HS-5 (cell line): ENCODE data around the gene ACACA.

Experiments used
- DNase-seq: peaks from one replicate; pipeline ENCODE4 v3.0.0-alpha.2; 2012; ENCODE audit warnings: low read depth

The ACACA gene

DNA sequence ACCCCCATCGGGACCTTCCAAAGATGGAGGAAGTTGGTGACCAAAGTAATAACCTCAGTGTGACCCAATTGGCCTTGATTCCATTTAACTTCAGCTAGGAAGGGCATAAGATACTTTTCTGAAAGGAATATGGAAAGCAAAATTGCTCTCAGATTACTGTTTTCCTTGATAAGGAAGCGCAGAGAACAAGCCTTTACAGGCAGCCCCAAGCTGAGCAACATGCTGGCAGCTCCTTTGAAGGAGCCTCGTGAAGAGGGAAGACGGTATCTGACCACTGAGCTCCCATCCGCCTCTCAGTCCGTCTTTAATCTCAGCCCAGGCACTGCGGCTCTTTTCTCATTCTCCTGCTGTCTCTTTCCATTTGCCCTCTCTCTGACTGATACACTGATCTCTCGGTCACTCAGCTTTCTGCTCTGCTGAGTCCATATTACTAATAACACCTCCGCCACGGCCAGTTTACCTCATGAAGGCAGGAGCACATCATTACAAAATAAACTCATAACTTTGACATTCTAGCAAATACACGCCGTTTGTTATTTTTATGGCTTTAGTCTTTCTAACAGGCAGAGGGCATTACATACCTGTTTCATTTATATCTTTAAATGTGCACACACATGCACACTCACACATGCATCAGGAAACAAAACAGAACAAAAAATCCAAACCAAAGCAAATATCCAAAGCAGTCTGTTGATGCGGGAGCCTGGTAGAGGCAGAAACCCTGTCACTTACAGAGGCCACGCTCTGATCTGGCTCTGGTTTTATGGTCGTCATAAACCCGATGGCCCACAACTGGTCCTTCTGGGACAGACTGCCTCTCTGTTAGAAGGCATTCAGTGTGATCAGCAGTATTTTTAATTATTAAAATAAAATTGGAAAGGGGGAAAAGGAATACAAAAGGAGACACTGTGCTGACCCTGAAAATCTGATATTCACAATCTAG, 274.7 kb downstream of the ACACA start:
- DNase-seq: no peak

DNA sequence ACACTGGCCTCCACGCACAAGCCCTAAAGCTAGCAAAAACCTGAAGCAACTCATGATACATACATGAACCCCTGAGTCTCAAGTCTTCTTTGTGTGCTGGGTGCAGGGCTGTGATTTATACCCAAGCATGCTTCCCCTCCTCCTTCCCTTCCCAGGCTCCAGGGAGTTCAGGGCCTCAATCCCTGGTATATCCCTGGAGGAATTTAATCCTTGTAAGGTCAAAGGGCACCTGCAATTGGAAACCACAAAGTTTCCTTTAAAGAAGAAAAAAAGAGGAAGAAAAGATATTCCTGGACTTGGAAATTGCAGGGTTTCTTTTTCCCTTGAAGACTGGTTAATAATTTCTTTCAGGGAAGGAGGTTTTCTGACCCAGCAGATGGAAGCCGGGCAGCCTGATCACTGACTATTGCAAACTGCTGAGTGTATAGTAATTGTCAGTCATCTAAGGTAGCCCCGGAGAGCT, 275.6 kb downstream of the ACACA start:
- DNase-seq: no peak

DNA sequence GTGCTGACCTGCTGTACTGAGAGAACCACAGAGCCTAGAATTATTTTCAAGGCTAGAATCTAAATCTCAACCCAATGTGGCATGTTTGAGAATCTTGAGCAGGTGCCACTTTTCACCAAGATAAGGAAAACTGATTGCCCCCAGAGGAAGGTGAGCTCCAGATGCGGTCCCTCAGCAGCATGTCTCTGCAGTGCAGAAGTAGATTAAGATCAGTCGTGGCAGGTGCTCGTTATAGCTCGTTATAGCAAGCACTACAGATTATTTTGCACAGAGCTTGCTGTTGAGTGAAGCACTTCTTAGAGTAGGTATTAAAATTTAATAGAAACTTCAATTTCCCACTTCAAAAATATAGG, 281.8 kb downstream of the ACACA start:
- DNase-seq: no peak

DNA sequence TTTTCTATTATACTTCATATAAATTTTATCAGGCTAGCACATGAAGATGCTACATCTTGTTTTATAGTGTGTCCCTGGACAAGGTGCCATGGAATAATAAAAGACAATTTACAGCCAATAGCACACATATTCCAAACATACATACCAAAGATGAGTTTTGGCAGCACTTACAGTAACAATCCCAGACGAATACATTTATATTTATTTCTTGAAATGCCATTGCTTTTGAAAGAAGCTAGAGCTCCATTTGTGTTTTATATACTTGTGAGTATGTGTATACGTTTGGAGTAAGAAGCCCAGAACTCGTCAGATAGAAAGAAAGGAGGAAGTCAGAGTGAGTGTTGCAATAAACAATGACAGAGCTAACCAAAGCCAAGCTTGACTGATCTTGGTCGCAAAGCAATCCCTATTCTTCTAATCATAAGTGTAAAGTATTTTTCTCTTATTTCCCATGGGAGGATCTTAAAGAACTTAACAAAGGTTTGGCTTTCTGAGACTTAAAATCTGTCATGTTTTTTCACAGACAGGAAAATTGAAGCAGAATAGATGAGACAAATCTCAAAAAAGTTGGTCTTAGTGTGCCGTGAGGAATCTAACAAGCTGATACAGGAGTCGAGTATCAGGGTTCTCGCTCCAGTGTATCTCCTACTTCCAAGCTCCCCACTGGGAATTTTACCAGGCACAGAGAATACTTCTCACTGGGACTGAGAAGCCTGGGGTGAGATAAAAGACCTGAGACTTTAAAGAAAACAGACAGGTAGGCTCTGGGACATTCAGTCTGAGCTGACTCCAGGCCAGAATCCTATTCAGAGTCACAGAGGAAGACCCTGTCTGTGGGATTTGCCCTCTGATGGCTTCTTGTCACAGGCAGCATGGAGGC, 282.5 kb downstream of the ACACA start:
- DNase-seq: no peak

DNA sequence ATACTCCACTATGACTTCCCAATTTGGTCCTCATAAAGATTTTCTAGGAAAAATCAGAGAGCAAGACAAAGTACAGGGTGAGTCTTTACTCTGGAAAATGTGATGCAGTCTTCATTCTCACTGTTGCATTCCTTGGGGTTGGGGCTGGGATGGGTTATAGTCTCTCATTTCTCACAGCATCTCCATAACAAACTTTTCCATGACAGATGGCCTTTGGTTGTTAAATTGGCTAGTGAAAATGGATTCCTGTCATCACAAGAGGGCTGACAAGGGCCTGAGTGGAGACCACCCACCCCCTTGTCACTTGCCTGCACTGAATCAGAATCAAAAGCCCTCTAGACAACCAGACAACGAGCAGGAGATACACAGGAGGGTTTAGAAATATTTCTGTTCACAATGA, 283.2 kb downstream of the ACACA start:
- no peak for DNase-seq

DNA sequence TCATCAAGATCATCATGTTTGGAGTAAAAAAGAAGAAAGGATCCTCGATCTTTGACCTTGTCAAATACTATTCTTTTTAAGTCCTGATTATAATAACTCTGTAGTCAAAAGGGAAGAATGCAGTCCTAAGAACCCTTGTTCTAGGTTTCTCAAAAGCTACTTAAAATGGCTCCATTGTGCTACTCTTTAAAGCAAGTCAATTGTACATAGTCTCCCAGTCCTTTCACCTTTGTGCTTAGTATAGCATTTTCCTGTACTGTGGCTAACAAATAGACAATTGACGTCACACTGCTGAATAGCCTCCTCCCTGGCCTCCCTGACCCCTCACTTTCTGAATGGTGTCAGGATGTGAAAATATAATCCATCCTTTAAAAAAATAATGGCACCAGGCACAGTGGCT, 285.0 kb downstream of the ACACA start:
- no peak for DNase-seq

DNA sequence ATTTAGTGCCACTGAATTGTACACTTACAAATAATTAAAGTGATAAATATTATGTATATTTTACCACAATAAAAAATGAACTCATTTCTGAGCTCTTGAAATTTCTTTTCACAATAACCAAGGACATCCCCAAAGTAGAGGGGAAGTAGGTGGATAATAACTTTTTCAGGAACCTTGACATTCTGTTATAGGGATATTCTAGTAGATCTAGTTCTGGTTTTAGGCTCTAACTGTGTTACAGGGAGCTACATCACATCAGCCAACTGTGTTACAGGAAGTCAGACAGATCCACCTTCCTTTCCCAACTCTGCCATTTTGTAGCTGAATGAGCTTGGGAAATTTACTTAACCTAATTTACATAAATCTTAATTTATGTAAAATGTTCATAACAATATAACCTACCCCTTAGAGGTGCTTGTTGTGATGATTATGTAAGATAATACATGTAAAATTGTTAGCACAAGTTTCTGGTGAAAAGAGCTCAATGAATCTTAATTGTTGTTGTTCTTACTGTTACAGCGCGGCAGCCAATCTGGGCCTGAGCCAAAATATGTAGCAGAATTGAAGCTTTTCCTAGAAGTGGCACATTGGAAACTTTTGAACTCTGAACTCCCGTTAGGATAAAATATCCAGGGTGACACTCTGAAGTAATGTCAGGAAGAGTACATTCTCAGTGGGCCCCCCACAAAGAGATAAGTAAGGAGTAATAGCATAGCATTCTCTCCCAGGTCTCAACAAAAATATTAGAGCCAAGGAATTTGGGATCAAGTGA, 288.1 kb downstream of the ACACA start:
- DNase-seq: no peak

DNA sequence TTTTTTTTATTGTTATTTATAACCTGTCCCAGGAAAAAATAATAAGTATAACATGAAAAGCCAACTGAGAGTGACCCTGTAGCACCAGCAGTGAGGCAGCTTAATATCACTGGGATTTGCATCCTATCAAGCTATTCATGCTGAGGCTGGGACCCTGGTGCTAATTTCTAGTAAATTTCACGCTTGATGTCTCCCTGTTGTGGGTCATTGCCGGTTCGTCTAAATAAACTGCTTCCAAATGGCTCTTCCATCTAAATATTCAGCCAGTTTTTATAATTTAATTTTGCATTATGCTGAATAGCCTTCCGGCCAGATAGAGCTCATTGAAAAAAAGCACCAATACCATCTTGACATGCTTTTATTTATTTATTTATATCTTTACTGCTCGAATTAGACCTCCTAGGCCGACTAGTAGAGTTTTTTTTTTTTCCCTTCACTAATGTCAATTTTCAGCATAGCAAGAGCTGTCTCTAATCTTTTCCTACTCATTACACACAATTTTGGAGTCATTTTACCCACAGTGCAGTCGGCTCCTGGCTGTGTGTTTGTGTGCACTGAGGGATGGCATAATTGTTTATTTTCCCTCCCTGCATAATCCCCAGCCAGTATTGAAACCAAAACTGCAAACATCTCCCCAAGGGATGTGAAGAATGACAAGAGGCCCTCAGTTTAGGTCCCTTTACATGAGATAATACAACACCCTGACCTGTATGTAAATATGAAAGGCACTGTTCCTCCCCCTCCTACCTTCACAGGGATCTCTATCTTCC, 289.1 kb downstream of the ACACA start:
- no peak for DNase-seq

DNA sequence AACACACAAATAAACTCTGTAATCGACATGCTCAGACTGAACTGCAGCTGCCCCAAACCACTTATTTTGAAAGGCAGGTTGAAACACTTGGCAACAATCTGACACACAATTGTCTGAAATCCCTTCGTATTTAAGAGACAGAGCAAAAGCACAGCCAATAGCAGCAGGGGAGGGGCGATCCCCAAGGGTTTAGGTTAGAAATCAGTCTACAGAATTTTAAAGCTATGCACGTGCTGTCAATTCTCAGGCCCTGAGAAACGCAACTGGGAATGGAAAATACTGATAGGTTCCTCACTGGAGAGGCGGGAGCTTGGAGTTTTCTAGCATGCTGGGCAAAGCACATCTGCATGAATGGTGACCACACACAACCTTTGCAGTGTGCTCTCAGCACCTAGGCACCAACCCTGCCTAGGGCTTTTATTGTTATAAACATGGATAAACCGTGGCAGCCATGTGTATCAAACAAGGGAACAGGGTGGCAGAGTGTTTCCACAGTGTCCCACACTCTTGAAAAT, 289.9 kb downstream of the ACACA start:
- no peak for DNase-seq

DNA sequence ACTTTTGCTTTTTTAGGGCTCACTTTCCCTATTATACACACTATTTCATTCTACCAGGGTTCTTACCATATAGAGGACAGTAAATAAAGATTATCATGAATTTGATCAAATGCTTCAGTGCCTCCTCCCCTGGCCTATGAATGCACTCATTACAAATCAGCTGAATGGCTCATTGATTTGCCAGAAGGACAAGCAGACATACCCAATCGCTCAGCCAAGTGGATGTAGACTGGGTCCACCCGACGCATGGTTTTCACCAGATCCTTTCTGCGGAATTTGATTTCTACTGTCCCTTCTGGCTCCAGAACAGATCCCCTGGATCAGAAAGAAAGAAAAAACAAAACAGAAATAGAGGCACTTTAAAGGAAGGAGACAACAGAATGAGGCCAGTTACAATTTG, 295.3 kb downstream of the ACACA start:
- DNase-seq: no peak

DNA sequence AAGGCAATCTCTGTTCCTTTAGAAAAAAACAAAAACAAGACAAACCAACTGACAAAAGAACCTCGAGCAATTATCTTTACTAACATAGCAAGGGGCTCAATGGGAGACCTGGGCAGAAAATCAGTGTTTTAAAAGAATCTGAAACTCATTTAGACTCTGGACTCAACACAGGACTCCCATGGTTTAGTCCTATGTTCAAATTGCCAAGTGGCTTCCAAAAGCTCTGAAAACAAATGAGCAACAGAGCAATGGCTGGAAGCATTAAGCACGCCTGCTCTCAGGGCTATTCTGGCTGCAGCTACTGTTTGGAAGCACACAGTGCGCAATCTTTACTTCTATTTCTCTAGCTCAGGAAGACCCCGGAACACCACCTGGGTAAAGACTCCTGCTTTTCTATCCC, 295.9 kb downstream of the ACACA start:
- DNase-seq: no peak

DNA sequence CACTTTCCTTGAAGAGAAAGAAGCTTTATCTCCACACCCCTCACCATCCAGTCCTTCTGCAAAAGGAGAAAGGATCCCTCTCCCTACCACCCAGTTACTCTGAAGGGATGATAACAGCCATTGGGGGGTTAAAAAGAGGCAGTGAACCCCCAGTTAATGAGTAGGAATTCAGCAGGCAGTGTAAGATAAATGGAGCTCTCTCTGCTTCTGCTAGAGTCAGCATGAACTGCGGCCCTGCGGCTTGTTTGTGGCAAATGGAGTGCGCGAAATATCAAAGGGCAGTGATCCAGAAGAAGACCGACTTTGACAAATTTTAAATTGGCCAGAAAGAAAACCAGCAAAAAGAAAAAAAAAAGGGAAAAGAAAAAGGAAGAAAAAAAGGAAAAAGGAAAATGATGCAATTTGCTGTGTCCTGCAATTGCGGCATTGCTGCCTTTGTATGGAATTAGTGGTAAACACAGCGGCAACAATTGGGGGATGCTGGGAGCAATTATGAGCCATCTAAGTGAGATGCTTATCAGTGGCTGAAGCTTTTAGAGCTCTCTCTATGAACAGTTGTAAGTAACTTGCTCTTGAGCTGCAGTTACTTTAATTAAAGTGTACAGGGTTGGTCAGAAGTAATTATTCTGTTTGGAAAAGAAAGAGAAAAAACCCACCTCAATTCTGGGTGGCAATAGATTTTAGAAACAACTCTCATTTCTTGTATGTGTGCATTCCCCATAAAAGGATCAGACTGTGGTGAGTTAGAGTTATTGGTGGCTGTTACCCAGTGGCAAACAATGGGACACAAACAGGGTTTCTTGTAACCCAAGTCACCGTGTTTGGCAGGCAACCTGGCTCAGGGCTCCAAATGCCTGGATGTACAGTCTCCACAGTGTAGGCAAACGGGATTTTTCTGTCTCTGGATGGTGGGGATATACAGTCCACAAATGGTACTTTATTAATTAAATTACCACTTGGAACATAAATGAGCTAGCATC, 296.6 kb downstream of the ACACA start:
- no peak for DNase-seq

DNA sequence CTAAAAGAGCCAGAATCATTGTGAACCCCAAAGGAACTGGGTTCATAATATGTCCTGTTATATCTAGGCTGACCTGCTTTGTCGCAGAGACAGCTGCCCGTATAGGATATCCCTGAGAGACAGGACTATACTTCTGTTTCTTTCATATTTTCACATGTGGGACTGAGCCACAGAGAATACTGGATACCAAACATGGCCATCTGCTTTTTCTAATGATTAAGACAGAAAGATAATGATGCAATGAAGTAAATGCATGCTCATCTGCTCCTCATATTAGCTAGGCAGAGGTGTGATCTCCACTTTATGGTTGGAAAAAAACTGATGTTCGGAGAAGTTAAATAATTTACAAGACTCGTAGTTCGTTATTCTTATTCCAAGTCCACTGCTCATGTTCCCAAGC, 297.5 kb downstream of the ACACA start:
- DNase-seq: no peak

DNA sequence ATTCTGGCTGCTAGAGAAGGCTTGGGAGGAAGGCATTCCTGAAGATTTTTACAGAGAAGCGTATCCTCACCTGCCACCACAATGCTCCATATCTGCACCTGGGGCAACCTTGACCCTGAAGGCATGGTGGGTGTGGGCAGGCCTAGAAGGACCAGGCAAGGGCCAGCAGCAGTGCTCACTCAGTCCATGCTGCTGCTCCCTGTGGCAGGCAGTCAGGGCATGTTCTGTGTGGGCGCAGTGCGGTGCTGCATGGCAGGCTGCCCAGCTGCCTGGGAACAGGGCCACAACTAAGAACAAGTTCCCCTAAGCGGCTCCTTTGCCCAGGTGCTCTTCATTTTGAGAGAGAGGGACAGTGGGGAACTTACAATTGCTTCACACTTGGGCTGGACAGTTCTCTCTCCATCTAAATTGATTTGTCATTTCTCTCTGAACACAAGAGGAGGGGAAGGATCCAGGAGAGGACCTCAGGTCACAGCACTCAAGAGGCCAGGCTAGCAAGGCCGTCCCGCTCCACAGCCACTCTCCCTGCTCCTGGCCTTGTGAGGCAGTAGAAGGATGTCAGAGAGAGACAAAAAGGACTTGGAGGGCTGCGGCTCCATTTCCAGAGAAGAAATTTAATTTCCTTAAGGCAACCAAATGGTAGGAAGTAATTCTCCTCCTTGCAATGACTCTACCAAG, 299.1 kb downstream of the ACACA start:
- no peak for DNase-seq

DNA sequence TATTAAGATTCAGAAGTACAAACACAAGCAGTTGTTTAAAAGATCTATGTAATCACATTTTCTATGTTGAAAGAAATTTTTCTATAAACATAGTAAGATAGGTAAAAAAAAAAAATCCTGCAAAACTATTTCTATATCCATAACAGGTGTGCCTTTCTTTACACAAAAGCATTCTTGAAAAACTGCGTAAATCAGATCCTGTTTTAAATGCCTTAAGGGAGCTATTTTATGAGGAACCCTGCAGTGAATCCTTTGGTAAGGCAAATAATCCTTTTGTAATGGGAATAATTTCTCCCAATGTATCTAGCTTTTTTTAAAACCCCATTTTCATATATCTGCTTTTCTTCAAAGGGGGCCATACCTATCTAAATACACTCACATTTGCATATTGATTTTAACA, 300.6 kb downstream of the ACACA start:
- no peak for DNase-seq

DNA sequence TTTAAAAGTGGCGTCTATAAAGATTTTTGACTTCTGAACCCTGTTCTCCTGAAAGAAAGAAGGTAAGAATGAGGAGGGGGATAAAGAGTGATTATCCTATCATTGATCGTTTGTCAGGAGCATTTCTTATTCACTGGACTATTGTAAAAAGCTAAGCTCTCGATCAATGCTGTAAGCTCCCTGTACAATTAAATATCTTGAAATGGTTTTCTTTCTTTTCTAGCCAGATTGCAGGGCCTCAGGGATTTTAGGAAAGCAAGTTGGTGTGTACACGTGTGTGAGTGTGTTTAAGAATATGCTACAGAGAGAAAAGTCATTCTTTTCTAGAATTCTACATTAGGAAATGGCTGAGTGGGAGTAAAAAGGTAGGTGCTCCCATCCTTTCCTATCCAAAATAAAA, 303.4 kb downstream of the ACACA start:
- DNase-seq: no peak

DNA sequence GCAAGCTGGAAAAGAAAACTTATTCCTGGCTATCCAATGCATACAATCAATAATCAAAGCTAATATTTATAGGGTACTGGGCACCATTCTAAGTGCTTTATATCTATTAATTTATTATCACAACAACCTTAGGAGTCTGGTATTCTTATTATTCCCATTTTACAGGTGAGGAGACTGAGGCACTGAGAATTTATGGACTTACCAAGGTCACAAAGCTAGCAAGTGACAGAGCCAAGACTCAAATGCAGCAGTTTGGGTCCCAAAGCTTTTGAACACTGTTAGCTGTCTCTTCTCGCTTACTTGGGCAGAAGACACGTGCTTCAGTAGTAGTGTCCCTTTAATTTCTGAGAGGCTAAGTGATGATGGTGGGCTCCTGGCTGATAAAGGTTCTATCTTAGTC, 305.3 kb downstream of the ACACA start:
- DNase-seq: no peak

DNA sequence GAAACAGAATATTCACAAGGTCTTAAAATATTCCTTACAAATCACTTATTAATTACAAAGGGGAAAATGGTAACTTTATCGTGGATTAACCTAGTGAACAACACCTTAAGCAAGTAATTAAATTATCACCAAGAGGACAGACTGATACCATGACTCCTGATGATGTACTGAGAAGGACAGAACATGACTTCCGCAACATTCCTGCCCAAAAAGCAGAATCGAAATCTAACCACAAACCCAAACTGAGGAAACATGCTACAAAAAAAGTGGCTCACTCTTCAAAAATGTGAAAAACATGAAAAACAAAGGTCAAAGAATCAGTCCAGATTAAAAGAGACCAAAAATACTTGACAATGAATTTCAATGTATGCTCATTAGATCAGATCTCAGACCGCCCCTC, 306.4 kb downstream of the ACACA start:
- no peak for DNase-seq

DNA sequence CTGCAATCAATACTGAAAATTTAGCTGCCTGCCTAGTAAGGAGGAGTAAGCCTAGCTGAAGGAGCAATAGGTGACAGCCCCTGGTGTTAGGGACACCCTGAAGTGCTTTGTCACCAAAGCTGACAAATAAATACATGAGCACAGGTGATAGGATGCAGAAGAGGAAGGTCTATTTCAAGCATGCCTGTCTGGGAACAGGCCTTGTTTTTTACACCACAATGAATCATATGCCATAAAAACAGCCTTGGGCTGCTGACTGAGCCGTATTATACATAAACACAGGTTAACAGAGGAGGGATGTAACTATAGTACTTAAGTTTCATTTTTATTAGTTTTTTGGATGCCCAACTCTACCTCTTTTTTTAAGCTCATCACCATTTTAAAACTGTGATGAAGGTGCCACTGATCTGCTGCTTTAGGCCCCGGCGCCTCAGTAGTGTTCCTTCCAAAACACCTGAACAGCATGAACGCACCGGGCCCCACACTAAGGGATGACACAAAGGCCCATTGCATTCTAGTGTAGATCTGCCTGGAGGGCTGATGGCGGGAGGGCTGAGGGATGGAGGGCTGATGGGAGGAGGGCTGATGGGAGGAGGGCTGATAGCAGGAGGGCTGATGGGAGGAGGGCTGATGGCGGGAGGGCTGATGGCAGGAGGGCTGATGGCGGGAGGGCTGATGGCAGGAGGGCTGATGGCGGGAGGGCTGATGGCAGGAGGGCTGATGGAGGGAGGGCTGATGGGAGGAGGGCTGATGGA, 307.5 kb downstream of the ACACA start:
- DNase-seq: no peak
